Fibroblast of peridontal ligament (primary cell): ENCODE data around the gene MAP4K3.
"Not testable (repeated sequence)": the region's sequence is repeated elsewhere in the genome, so short reads cannot be mapped to it uniquely, and the experiment has no call there.

Source experiments
- DNase-seq: peaks from one replicate; pipeline ENCODE4 v3.0.0-alpha.2; 2010; ENCODE audit errors: extremely low read depth

The MAP4K3 gene

DNA sequence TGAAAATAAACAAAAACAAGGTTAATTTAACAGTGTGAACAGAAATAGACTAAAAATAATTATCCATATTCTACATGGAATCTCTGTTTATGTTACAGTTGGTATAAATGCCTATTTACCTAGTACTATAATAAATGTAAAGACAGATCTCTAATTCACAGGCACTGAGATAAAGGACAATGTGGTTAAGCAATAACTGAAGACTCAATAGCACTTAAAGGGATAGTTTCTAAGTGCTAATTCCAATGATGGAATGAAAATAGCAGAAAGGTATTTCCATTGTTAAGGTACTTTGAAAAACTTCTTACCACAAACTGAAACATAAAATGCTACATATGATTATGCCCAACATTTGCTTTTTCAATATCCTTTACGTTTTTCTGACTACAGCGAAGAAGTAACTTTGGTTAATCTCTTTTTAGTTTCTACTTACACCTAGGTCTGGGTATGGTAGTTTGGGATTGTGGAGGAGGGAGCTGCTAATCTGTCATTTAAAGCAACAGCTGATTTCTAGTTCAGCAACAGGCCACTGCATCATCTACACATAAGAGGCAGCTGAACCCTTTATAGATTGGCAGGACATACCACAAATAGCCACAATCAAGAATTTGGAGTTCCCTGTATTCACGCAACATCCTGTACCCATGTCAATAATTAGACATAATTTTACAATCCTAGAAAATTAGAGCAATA lies 27.2 kb downstream of the MAP4K3 start:
- DNase-seq, result no peak

DNA sequence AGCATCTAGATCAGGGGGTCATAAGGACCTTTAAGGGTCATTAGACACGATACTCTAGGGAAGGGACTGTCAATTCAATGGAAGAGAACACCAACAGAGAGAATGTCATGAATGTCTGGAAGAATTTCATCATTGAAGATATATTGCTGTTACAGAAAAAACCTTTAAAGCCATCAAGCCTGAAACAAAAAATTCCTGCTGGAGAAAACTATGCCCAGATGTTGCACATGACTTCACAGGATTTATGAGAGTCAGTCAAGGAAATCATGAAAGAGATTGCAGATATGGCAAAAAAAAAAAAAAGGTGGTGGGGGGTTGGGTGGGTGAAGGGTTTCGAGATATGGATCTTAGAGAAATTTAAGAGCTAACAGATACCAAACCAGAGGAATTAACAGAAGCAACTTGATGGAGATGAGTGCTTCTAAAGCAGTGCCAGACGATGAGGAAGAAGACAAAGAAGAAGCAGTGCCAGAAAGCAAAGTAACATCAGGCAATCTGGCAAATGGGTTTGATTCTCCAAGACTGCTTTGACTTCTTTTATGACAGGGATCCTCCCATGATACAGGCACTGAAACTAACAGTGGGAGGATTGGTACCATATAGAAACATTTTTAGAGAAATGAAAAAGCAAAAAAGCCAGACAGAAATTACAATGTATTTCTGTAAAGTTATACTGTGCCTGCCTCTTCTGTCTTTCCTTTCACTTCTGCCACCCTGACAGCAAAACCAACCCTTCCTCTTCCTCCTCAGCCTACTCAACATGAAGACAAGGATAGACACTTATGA lies 28.5 kb downstream of the MAP4K3 start:
- DNase-seq, result peak; percentile 64

DNA sequence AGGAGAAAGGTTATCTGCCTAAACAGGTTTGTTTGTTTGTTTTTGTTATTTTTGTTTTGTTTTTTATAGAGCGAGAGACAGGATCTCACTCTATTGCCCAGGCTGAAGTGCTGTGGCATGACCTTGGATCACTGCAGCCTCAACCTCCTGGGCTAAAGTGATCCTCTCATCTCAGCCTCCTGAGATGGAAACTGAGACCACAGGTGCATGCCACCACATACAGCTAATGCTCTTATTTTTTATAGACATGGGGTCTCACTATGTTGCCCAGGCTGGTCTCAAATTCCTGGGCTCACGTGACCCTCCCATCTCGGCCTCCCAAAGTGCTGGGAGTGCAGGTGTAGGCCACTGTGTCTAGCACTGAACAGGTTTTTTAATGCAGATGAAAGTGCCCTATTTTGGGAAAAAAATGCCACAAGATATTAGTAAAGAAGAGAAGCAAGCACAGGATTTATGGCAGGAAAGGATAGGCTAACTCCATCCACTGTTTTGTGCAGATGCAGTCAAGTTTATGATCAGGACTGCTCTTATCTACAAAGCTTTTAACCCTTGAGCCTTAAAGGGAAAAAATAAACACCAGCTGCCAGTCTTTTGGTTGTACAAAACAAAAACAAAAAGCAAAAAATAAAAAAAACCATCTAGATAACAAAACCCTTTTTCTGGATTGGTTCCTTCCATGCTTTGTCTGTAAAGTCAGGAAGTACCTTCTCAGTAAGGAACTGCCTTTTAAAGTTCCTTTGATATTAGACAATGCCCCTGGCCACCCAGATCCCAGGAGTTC lies 29.4 kb downstream of the MAP4K3 start:
- no peak for DNase-seq

DNA sequence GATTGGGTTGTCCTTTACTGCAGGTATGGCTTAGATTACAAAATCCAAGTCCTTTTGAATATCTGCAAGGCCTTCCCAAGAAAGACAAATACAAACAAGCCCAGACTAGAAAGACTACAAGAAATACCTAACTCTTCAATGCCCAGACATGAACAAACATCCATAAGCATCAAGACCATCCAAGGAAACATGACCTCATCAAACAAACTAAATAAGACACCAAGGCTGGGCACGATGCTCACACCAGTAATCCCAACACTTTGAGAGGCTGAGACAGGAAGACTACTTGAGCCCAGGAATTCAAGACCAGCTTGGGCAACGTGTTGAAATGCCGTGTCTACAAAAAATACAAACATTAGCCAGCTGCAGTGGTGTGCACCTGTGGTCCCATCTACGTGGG lies 31.7 kb downstream of the MAP4K3 start:
- no peak for DNase-seq

DNA sequence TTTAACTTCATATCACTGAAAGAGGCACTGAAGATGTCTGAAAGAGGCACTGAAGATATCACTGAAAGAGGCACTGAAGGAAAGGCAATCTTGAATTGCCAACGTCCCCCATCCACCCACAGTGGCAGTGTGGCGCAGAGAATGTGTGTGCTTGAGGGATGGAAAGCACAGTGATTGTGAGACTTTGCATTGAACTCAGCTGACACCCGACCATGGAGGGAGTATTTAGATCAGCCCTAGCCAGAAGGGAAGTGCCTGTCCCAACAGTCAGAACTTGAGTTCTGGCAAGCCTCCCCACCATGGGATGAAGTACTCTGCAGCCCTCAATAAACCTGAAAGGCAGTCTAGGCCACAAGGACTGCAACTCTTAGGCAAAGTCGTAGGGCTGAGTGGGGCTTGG lies 33.8 kb downstream of the MAP4K3 start:
- no peak for DNase-seq

DNA sequence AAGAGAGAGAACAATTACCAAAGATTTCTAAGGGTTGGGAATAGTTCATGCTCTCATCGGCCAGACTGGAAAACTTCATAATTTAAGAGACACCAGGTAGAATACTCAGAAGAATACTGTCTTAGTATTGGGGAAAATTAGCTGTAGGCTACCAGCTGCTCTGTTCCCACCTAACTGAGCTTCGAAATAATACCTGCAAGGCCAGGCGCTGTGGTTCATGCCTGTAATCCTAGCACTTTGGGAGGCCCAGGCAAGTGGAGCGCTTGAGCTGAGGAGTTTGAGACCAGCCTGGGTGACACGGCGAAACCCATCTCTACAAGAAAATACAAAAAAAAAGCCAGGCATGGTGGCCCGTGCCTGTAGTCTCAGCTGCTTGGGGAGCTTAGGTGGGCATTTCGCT lies 35.8 kb downstream of the MAP4K3 start:
- no peak for DNase-seq

DNA sequence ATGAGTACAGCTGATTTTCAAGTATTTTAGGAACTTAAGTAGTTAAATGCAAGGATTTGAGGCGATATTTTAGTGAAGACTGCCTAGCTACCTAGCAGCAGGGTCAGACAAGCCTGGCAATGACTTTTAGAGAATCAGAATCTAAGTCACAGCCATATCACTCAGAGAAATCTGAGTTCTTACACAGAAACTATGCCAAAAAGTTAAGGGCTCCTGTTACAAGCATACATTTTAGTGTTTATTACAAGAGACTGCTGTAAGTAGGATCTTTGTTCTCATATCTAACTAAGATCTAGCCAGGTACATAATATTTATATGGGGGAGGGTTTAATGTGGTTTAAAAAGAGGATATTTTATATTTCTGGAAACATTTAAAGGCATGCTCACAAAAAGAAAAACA lies 37.5 kb downstream of the MAP4K3 start:
- DNase-seq, result no peak

DNA sequence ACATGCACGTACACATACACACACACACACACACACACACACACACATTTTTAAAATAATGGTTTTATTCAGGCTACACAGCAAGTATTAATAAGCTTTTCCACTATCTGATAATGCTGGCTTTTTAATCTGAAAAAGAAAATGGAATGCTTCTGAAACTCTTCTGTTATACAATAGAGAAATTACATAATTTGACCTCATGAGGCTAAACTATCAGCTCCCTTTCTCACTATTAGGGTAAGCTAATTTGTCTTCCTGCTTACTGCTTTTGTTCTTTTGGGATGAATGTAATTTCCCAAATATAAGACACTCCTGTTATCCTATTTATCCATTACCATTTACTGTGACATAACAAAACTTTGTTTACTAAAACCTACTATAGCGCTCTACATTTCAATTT lies 41.8 kb downstream of the MAP4K3 start:
- DNase-seq, result no peak

DNA sequence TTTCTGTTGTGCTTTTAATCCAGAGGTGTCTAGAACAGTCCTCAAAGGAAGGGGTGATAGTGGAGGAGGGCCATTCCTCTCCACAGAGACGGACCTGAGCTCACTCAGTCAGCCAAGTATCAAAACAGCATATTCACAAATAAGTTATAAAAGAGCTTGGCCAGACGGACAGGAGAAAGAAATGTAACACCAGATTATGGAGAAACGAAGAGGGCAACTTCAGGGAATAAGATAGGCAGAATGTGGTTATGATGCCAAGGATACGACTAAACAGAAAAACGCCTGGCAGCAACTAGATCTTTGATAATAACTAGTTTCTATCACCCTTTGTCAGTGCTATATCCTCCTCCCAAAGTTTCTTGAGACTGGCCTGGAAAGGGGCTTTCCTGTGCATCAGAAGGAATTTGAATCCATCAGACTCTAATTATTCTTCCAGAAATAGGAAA lies 42.5 kb downstream of the MAP4K3 start:
- no peak for DNase-seq

DNA sequence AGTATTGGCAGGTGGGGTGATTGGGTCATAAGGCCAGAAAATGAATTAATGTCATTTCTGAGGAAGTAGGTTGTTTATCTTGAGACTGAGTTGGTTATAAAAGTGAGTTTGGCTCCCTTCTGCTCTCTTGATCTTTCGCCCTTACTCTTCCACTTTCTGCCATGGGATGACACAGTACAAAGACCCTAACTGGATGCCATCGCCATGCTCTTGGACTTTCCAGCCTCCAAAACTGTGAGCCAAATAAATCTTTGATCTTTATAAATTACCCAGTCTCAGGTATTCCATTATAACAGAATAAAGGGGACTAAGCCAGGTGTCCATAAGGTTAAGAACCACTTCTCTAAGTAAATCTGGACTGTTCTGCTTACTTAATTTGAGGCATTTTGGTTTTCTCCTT lies 44.4 kb downstream of the MAP4K3 start:
- no peak for DNase-seq

DNA sequence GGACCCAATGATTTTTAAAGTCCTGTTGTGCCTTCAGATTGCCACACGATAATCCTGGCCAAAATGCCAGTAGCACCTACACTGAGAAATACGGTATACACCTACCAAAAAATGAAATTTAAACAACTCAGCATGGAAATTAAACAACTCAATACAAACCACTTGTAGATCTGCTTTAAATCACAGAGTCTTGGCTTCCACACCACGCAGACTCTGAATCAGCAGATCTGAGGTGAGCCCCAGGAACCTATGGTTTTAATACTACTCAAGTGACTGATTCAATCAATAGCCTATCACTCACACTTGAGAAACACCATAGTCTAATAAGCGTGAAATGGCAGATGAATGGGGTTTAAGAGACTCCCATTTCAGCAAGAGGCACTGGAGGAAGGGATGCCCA lies 46.9 kb downstream of the MAP4K3 start:
- no peak for DNase-seq

DNA sequence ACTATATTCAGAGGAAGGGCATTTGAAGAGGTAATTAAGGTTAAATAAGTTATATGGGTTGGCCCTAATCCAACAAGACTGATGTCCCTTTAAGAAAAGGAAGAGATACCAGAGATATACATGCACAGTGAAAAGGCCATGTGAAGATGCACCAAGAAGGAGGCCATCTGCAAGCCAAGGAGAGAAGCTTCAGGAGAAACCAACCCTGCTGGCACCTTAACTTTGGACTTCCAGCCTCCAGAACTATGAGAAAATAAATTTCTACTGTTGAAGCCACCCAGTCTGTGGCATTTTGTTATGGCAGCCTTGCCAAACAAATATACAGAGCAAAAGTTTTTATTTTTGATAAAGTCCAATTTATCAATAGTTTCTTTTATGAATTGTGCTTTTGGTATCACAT lies 51.0 kb downstream of the MAP4K3 start:
- no peak for DNase-seq

DNA sequence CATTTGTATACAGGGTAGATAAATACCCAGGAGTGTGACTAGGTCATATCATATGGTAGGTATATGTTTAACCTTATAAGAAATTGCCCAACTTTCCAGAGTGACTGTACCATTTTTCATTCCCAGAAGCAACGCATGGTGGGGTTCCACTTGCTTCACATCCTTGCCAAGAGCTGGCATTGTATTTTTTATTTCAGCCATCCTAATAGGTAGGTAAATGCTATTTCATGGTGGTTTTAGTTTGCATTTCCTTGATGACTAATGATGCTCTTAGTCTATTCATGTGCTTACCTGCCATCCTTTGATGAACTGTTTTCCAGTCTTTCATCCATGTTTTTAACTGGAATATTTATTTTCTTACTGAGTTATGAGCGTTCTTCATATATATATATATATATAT lies 51.9 kb downstream of the MAP4K3 start:
- no peak for DNase-seq

DNA sequence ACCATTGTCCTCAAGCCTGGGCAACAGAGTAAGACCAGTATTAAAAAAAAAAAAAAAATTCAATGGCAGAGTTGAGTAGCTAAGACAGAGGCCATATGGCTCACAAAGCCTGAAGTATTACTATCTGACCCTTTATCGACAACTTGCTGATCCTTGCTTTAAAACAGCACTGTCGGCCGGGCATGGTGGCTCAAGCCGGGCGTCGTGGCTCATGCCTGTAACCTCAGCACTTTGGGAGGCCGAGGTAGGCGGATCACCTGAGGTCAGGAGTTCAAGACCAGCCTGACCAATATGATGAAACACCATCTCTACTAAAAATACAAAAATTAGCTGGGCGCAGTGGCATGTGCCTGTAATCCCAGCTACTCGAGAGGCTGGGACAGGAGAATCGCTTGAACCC lies 53.0 kb downstream of the MAP4K3 start:
- not testable (repeated sequence) for DNase-seq

DNA sequence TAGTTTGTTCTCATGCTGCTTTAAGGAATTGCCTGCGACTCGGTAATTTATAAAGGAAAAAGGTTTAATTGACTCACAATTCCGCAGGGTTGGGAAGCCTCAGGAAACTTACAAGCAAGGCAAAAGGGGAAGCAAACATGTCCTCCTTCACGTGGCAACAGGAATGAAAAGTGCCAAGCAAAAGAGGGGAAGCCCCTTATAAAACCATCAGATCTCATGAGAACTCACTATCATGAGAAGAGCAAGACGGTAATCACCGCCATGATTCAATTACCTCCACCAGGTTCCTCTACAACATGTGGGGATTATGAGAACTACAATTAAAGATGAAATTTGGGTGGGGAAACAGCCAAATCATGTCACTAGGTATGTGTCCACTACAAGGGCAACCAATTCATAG lies 53.9 kb downstream of the MAP4K3 start:
- no peak for DNase-seq

DNA sequence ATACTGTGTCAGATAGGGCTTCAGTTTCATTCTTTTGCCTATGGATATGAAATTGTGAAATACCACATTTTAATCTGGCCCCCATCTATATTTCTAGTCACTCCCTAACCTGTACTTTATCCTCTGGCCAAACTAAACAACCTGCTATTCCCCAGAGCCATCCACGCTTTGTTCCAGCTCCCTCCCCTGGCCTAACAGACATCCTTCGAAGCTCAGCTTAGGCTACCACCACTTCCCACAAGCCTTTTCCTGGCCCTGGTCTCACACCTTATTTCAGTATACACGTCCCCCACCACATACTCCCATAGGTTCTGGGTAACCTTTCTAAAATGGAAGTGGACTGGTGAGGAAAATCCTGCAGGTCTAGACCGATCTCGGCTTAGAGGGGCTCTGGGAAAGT lies 55.4 kb downstream of the MAP4K3 start:
- no peak for DNase-seq

DNA sequence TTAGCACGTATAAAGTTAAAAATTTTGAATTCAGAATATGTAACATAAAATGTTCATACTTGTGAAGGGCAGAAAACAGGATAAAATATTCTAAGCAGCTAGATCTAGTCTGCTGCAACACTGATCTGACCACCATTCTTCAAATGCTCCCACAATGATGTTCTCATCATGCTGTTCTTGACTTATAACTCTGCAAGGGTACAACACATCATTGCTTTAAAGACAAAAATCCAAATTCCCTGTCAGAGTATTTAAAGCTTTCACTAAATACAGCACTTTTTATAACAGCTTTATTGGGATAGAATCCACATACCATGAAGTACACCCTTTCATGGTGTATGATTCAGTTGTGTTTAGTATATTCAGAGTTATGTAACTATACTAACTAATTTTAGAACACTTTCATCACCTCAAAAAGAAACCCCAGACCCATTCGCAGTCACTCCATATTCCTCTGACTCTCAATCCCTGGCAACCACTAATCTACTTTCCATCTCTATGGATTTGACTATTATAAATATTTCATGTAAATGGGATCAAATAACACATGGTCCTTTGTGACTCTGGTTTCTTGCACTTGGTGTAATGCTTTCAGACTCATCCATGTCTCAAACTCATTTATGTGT lies 56.4 kb downstream of the MAP4K3 start:
- DNase-seq, result peak; percentile 41

DNA sequence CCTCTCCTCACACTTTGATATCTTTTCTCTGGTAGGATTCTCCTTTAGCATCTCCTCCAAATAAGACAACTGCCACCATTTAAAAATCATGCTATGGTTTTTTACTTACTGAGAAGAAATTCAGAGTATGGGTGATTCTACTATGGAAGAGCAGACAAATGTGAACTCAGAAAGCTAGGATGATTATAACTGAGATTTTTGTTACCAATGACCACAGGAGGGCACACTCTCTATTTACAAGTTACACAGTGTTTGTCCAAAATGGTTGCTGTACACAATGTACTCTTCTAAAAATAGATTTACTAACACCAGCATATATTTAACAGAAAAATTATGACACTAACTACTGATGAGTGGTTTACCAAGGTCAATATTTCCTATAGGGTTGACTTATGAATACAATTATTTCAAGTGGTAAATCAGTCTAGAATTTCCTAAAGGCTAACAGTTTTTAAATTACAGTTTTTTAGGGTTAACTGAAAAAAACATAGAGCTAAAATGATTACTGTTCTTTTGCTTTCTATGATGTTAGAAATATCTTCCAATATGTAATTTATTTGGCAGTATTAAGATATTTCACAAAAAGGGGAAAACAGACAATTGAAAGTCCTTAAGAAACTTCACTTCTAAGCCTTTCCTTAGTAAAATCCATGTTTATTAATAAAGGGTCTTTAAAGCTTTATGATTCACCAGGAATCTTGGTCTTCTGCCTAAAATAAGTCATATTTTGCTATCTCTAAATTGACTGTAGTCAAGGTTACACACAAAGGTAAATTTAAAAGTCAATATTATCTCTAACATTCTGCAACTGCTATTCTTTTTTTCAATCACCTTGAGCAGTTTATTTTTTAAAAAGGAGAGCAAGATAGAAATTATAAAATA lies 57.2 kb downstream of the MAP4K3 start:
- DNase-seq, result peak; percentile 81

DNA sequence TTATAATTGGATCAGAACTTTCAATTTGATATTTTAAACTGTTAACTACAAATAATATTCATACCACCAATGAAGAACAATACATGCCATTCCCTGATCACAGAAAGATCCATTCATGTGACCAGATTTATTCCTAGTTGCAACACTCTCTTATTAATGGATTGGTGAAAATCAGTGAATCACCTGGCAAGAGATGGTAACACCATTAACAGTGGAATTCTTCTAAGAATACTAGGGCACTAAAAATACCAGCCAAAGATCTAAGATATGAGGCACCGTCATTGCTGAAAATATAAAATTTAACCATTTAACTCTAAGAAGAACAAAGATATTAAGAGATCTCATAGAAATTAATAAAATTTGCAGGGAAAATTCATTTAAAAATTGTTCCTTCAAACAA lies 58.1 kb downstream of the MAP4K3 start:
- DNase-seq, result no peak

DNA sequence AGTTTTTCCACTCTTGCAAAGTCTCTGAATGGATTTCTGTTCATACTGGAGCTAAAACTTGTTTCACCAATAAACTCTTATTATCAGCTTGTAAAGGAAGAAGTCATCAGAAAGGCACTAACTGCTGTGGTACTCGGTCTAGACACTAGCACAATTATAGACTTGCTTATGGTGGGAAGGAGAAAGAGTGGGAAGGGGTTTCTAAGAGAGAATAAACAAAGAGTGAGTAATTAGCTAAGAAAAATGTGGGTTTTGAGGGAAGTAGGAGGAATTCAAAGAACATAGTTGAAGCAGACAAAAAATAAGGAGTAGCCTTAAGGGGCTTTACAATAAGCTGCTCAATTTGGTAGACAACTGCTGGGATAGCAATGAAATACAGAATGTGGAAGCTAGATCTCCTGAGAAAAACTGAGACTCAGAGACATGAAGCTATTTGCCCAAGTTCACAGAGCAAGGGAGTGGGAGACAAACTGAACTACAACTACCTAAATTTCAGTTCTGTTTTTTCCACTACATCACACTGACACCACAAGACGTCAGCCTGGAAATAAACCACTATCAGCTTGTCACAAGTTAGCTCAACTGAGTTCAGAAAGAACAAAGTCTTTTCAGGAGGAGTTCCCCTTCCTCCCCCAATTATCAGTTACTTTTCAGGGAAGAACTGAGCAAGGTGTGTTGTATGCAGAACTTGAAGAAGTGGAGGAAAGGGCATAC lies 59.7 kb downstream of the MAP4K3 start:
- no peak for DNase-seq

DNA sequence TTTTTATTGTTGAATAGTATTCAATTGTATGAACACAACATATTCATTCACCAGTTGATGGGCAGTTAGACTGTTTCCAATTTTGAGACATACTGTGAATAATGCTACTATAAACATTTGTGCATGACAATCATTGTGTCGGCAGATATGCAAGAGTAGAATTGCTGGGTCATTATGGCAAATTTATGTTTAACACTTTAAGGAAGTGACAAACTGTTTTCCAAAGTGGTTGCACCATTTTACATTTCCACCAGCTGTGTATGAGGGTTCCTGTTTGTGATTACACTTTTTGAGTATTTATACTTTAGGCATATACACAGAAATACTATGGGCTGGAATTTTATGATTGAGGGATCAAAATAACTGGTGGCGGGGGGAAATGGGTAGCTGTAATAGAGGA lies 61.2 kb downstream of the MAP4K3 start:
- DNase-seq, result no peak
